Hepatocyte (in vitro differentiated cells): Measurements from ENCODE around the gene HADHA. TPM values are rescaled to one million over a fixed set of nuclear protein-coding genes. Genes with fewer than 3 reads are reported as not detected.

ENCODE experiments used
- DNase-seq: peaks from one replicate; pipeline ENCODE4 v3.0.0-alpha.2; 2016; ENCODE audit warnings: low spot score
- H2AFZ ChIP-seq: fragments of 200-600 bp; sonication (generic); 2 replicates; pipeline ENCODE4 v1.6.0; 2016; ENCODE audit warnings: antibody characterized with exemption, mild to moderate bottlenecking
- H3K27ac ChIP-seq: fragments of 200-600 bp; sonication (generic); 2 replicates; pipeline ENCODE4 v1.5.1; 2016; ENCODE audit warnings: mild to moderate bottlenecking
- H3K27me3 ChIP-seq: fragments of 200-600 bp; sonication (generic); 2 replicates; pipeline ENCODE4 v1.6.1; 2016
- H3K36me3 ChIP-seq: fragments of 200-600 bp; sonication (generic); replicated peaks from 2 replicates; pipeline ENCODE4 v1.5.1; 2016; ENCODE audit warnings: low read depth; ENCODE audit not compliant: insufficient read depth
- H3K4me1 ChIP-seq: fragments of 200-600 bp; sonication (generic); 2 replicates; pipeline ENCODE4 v1.5.1; 2016; ENCODE audit warnings: mild to moderate bottlenecking, moderate library complexity; ENCODE audit not compliant: insufficient read depth
- H3K4me2 ChIP-seq: fragments of 200-600 bp; sonication (generic); 2 replicates; pipeline ENCODE4 v1.6.0; 2016
- H3K4me3 ChIP-seq: fragments of 200-600 bp; sonication (generic); 2 replicates; pipeline ENCODE4 v1.5.1; 2016; ENCODE audit warnings: mild to moderate bottlenecking
- H3K79me2 ChIP-seq: fragments of 200-600 bp; sonication (generic); 2 replicates; pipeline ENCODE4 v1.6.0; 2017; ENCODE audit warnings: mild to moderate bottlenecking
- H3K9me2 ChIP-seq: fragments of 200-600 bp; sonication (generic); replicated peaks from 2 replicates; pipeline ENCODE4 v1.6.0; 2017; ENCODE audit warnings: mild to moderate bottlenecking; ENCODE audit not compliant: insufficient read depth
- H3K9me3 ChIP-seq: fragments of 200-600 bp; sonication (generic); 2 replicates; pipeline ENCODE4 v1.5.1; 2016; ENCODE audit warnings: low read depth, mild to moderate bottlenecking
- H4K20me1 ChIP-seq: fragments of 200-600 bp; sonication (generic); 2 replicates; pipeline ENCODE4 v1.6.0; 2016; ENCODE audit warnings: mild to moderate bottlenecking; ENCODE audit not compliant: insufficient read depth, poor library complexity, severe bottlenecking
- EZH2 ChIP-seq: fragments of 200-600 bp; sonication (generic); IDR thresholded peaks from 2 replicates; pipeline ENCODE4 v1.6.1; 2016; ENCODE audit warnings: antibody characterized with exemption, mild to moderate bottlenecking, borderline replicate concordance
- EZH2phosphoT487 ChIP-seq: fragments of 200-600 bp; sonication (generic); IDR thresholded peaks from one replicate; pipeline ENCODE4 v1.6.1; 2018; ENCODE audit warnings: antibody characterized with exemption, mild to moderate bottlenecking, low read depth, moderate library complexity; ENCODE audit not compliant: unreplicated experiment, severe bottlenecking
- WGBS: methylation state at CpG from one replicate; pipeline ENCODE4 v1.1.6; 2016; ENCODE audit warnings: low lambda C conversion rate; ENCODE audit errors: missing lambda C conversion rate; 5-methylcytosine and 5-hydroxymethylcytosine counted together
- polyA plus RNA-seq: library from polyadenylated mRNA; unstranded; fragments of >200 nt; fragmentation: Nextera tagmentation; extraction: Ambion mirVana; gene quantifications from 2 replicates; pipeline ENCODE4 v1.2.1, GENCODE V29; 2016
- total RNA-seq: library from RNA; depleted of rRNA; stranded (reverse); fragments of >200 nt; gene quantifications from 2 replicates; pipeline ENCODE4 v1.2.3, GENCODE V29; 2014
- TF ChIP-seq, protein P1 (sequence below): fragments of 200-600 bp; sonication (generic); IDR thresholded peaks from 2 replicates; pipeline ENCODE4 v1.5.1; 2016; ENCODE audit warnings: antibody characterized with exemption, mild to moderate bottlenecking; ENCODE audit not compliant: poor library complexity

HADHA gene
- total and polyA plus RNA-seq, 2 experiments from 2014 or later, result 125 to 149 TPM

DNA sequence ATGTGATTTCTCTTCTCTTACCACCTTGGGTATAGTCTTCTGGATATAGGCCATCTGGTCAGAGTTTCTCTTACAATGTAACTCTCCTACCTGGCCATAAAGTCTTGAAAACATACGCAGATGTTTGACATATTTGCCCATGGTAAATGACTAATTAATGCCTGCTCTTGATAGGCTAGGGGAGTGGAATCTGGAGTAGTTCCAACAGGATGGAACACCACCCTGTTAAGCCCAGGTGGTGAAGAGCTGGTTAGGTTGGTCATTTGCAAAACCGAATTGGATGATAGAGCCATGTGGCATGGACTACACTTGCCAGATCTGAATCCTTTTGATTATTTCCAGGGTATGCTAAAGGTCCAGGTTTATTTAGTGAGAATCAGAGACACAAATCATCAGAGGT lies 36.8 kb upstream of the HADHA start:
- Histone ChIP-seq H3K4me3 (no peak overlapping the region), H3K79me2 (no peaks in the 10 kb centered on the region), H3K36me3 (no peaks in the 10 kb centered on the region), H3K27me3 (no peaks in the 10 kb centered on the region), H3K4me1 (no peaks in the 10 kb centered on the region), H3K4me2 (no peak overlapping the region), H3K9me2 (no peaks in the 10 kb centered on the region), H3K9me3 (no peaks in the 10 kb centered on the region), H3K27ac (no peak overlapping the region), H2AFZ (no peak overlapping the region), H4K20me1 (no peaks in the 10 kb centered on the region)
- TF ChIP-seq EZH2, result no peak
- TF ChIP-seq EZH2phosphoT487, result no peak
- TF ChIP-seq, protein P1, sequence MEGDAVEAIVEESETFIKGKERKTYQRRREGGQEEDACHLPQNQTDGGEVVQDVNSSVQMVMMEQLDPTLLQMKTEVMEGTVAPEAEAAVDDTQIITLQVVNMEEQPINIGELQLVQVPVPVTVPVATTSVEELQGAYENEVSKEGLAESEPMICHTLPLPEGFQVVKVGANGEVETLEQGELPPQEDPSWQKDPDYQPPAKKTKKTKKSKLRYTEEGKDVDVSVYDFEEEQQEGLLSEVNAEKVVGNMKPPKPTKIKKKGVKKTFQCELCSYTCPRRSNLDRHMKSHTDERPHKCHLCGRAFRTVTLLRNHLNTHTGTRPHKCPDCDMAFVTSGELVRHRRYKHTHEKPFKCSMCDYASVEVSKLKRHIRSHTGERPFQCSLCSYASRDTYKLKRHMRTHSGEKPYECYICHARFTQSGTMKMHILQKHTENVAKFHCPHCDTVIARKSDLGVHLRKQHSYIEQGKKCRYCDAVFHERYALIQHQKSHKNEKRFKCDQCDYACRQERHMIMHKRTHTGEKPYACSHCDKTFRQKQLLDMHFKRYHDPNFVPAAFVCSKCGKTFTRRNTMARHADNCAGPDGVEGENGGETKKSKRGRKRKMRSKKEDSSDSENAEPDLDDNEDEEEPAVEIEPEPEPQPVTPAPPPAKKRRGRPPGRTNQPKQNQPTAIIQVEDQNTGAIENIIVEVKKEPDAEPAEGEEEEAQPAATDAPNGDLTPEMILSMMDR, result no peak
- WGBS, result 96% methylated on average over 2 of the region's 2 CpGs
- no peak for DNase-seq

DNA sequence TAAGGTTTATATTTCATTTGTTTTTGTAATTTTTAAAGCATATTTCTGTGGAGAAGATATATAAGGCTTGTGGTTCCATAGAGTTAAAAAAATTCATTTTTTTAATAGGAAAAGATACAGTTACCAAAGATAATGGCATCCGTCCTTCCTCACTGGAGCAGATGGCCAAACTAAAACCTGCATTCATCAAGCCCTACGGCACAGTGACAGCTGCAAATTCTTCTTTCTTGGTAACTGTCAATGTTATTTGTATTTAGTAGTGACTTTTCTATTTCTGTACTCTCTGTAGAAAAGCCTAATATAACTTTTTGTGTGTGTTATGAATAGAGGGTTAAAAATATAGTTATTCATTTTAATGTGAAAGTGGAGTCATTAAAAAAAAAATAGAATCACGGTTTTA lies 35.5 kb upstream of the HADHA start:
- no peak for DNase-seq
- H3K9me3 ChIP-seq, result no peaks in the 10 kb centered on the region
- no peaks in the 10 kb centered on the region for H3K79me2 ChIP-seq
- TF ChIP-seq, protein P1, result no peak
- TF ChIP-seq EZH2phosphoT487, result no peak
- TF ChIP-seq EZH2, result no peak
- no peaks in the 10 kb centered on the region for H3K27me3 ChIP-seq
- no peak overlapping the region for H2AFZ ChIP-seq
- 96% methylated on average over 3 of the region's 3 CpGs for WGBS
- no peak overlapping the region for H3K27ac ChIP-seq
- H3K9me2 ChIP-seq, result no peaks in the 10 kb centered on the region
- no peaks in the 10 kb centered on the region for H3K36me3 ChIP-seq
- H3K4me1 ChIP-seq, result no peaks in the 10 kb centered on the region
- no peak overlapping the region for H3K4me3 ChIP-seq
- no peaks in the 10 kb centered on the region for H4K20me1 ChIP-seq
- no peak overlapping the region for H3K4me2 ChIP-seq

DNA sequence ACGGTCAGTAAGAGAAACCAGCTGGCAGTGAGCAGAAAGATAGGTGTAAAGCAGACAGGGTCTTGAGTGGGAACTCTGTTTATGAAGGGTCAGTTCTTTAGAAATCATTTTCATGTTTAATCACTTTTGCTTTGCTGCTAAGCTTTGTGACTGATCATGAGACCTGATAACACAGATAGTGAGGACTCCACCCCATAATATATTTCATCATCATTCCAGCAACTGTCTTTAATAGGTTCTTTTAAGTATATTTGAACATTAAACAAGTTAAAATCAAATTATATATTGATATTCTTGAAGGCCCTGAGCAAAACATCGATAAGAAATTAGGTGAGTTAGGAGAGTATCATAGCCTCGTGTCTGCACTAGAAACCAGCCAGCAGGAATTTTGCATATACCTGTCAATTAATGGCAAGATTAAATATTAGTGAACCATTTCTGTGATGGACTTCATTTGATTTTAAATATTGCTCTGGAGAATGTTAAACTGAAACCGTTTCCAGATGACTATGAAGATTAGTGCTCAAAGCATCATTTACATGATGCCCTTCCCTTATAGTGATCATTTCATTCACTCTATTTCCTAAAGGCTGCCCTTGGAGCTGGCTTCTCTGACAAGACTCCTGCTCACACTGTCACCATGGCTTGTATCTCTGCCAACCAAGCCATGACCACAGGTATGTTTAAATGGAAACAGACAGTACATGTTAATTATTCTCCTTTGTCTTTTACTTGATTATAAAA lies 32.2 kb upstream of the HADHA start:
- WGBS, result 91% methylated on average over 4 of the region's 4 CpGs
- TF ChIP-seq, protein P1, result no peak
- no peak for TF ChIP-seq EZH2
- no peak for TF ChIP-seq EZH2phosphoT487
- Histone ChIP-seq H3K4me1 (no peaks in the 10 kb centered on the region), H3K4me2 (no peak overlapping the region), H3K9me3 (no peaks in the 10 kb centered on the region), H3K4me3 (no peak overlapping the region), H3K27ac (no peak overlapping the region), H4K20me1 (no peaks in the 10 kb centered on the region), H3K27me3 (no peaks in the 10 kb centered on the region), H3K9me2 (no peaks in the 10 kb centered on the region), H2AFZ (no peak overlapping the region), H3K36me3 (no peaks in the 10 kb centered on the region), H3K79me2 (no peaks in the 10 kb centered on the region)
- no peak for DNase-seq
